HG03469 (cell line): ENCODE results near the gene EMP2.

Experiments
- ATAC-seq: cut with Tn5 transposase; IDR thresholded peaks from one replicate; pipeline ENCODE4 v1.9.1; 2021; ENCODE audit warnings: mild to moderate bottlenecking, moderate library complexity, moderate number of reproducible peaks; ENCODE audit not compliant: unreplicated experiment

Gene EMP2

DNA sequence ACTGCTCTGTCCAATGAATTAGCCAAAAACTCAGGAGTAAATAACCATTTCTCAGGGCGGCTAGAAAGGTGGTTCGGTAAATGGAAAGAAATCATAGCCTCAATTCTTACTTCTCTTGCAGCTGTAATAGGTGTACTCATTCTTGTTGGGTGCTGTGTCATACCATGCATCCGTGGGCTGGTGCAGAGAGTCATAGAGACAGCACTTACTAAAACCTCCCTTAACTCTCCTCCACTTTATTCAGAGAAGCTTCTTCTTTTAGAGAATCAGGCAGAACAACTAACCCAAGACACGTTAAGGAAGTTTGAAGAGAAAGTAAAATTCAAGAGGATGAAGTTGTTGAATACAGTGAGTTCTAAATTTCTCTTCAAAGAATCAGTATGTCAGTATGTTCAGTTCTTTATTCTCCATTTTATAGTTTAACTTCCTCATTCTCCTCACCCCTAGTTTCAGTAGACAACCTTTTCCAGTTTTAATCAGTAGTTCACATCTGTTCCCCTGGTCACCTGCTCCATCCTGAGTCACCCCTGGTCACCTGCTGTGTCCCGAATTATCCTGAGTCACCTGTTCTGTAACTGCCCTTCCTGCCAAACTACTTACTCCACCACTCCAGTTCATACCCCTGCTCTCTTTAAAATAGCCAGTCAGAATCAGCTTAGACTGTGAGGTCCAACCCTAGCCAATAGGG lies 85.9 kb downstream of the EMP2 start:
- ATAC-seq = no peak

GRCh38 chr16:10493276-10493675 lies 87.1 kb downstream of the EMP2 start:
- ATAC-seq = no peak

DNA sequence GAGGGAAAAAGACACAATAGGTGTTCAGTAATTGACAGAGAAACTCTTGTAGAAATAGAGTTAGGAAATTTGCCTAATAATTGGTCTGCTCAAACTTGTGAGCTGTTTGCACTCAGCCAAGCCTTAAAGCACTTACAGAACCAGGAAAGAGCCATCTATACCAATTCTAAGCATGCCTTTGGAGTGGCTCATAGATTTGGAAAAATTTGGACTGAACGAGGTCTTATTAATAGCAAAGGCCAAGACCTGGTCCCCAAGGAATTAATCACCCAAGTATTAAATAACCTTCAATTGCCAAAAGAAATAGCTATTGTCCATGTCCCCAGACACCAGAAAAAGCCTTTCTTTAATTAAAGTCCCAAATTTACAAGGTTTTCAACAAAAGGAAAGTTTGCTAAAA lies 90.3 kb downstream of the EMP2 start:
- ATAC-seq = no peak

DNA sequence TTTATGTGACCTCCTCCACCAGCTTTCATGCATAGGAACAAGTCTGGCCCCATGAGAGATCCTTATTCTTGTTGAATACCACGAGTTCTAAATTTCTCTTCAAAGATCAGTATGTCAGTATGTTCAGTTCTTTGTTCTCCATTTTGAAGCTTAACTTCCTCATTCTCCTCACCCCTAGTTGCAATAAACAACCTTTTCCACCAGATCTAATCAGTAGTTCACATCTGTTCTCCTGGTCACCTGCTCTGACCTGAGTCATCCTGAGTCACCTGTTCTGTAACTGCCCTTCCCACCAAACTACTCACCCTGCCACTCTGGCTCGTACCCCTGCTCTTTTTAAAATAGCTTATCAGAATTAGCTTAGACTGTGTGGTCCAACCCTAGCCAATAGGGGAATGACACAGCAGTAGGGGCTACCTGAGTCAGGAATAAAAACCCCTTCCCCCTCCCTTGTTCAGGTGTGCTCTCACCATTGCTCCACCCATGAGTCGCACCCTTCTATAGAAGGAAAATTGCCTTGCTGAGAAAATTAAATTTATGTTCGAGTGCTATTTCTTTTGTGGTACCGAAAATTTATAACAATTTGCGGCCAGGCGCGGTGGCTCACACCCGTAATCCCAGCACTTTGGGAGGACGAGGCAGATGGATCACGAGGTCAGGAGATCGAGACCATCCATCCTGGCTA lies 94.6 kb downstream of the EMP2 start:
- ATAC-seq = no peak

GRCh38 chr16:10485159-10485558 lies 95.2 kb downstream of the EMP2 start:
- ATAC-seq = no peak

GRCh38 chr16:10480151-10480550 lies 100.2 kb downstream of the EMP2 start:
- ATAC-seq = no peak
